K562 (cell line): Measurements from ENCODE around the gene TENM4.

ENCODE experiments used
- BMI1 ChIP-seq: fragments of 150-350 bp; IDR thresholded peaks from 2 replicates; pipeline ENCODE4 v1.6.1; 2014; ENCODE audit warnings: low read length
- CBX1 ChIP-seq: sonication (generic); IDR thresholded peaks from 2 replicates; pipeline ENCODE4 v1.6.1; 2016; ENCODE audit warnings: antibody characterized with exemption, low read depth, mild to moderate bottlenecking
- CHD1 ChIP-seq: fragments of 200-600 bp; sonication (generic); IDR thresholded peaks from one replicate; pipeline ENCODE4 v1.6.1; 2012; ENCODE audit warnings: mild to moderate bottlenecking, moderate library complexity, low read length, inconsistent platforms
- CHD2 ChIP-seq: IDR thresholded peaks from 2 replicates; pipeline ENCODE4 v1.6.1; 2011; ENCODE audit warnings: low read depth, low read length
- EHMT2 ChIP-seq: fragments of 450-650 bp; IDR thresholded peaks from 2 replicates; pipeline ENCODE4 v1.6.1; 2018; ENCODE audit warnings: antibody characterized with exemption
- EP300 ChIP-seq: IDR thresholded peaks from 2 replicates; pipeline ENCODE4 v1.6.1; 2012; ENCODE audit warnings: low read length, improper control_type of control experiment
- RAD21 ChIP-seq, 2 experiments: fragments of 250-450 bp in 1 of 2; fragments of 450-650 bp in 1 of 2; sonication (Bioruptor Pico) in 1 of 2; formaldehyde crosslinking in 1 of 2; IDR thresholded peaks in 1 of 2; conservative IDR thresholded peaks in 1 of 2; 2 replicates each; pipeline versions ENCODE4 v1.4.0 to v1.8.0; 2020 to 2022; ENCODE audit warnings: mild to moderate bottlenecking in 2 of 2, moderate library complexity in 1 of 2
- SMARCE1 ChIP-seq: fragments of 450-650 bp; IDR thresholded peaks from 2 replicates; pipeline ENCODE4 v1.7.1; 2016; ENCODE audit warnings: mild to moderate bottlenecking
- TF ChIP-seq, protein P1 (sequence below), 3 experiments: IDR thresholded peaks in 2 of 3; conservative IDR thresholded peaks in 1 of 3; 2 replicates each; pipeline ENCODE4 v1.5.1; 2011 to 2012; ENCODE audit warnings: low read length in 3 of 3, mild to moderate bottlenecking in 3 of 3, control low read depth in 2 of 3, improper control_type of control experiment in 1 of 3, inconsistent platforms in 1 of 3, low read depth in 1 of 3, mixed read lengths in 1 of 3, moderate library complexity in 1 of 3; ENCODE audit not compliant: insufficient read depth in 2 of 3
- TF ChIP-seq, protein P2 (sequence below): fragments of 250-450 bp; sonication (Bioruptor Pico); IDR thresholded peaks from 2 replicates; pipeline ENCODE4 v1.8.0; 2022; ENCODE audit warnings: inconsistent platforms, mild to moderate bottlenecking, moderate library complexity, borderline replicate concordance

DNA sequence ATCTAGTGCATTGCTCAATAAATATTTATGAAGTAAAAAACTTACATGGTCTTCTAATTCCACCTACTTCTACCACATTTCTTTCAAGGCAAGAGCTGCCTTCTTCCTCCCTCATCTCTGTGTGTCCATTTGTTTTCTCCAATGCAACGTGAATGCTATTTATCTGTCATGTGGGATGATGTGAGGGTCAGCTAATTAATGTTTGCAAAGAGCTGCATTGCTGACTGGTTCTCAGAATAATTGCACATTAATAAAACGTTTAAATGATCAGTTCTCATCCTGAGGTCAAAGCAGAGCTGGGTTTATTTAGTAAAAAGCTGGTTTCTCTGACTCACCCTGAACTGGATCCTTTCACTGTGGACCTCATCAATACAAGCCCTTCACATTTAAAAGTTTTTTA is 8.7 kb downstream of the TENM4 start:
- TF ChIP-seq CHD1, result no peak
- no peak for TF ChIP-seq BMI1
- TF ChIP-seq SMARCE1, result no peak
- no peak for TF ChIP-seq CBX1
- TF ChIP-seq CHD2, result no peak
- TF ChIP-seq, protein P1, sequence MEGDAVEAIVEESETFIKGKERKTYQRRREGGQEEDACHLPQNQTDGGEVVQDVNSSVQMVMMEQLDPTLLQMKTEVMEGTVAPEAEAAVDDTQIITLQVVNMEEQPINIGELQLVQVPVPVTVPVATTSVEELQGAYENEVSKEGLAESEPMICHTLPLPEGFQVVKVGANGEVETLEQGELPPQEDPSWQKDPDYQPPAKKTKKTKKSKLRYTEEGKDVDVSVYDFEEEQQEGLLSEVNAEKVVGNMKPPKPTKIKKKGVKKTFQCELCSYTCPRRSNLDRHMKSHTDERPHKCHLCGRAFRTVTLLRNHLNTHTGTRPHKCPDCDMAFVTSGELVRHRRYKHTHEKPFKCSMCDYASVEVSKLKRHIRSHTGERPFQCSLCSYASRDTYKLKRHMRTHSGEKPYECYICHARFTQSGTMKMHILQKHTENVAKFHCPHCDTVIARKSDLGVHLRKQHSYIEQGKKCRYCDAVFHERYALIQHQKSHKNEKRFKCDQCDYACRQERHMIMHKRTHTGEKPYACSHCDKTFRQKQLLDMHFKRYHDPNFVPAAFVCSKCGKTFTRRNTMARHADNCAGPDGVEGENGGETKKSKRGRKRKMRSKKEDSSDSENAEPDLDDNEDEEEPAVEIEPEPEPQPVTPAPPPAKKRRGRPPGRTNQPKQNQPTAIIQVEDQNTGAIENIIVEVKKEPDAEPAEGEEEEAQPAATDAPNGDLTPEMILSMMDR (IDR thresholded peaks at IDR 0.05 in 2 of 3, conservative IDR thresholded peaks at IDR 0.05 in 1 of 3; ENCODE audit: insufficient read depth in 2 of 3, low read depth in 1 of 3, low read length in 3 of 3), result no peak
- TF ChIP-seq, protein P2, sequence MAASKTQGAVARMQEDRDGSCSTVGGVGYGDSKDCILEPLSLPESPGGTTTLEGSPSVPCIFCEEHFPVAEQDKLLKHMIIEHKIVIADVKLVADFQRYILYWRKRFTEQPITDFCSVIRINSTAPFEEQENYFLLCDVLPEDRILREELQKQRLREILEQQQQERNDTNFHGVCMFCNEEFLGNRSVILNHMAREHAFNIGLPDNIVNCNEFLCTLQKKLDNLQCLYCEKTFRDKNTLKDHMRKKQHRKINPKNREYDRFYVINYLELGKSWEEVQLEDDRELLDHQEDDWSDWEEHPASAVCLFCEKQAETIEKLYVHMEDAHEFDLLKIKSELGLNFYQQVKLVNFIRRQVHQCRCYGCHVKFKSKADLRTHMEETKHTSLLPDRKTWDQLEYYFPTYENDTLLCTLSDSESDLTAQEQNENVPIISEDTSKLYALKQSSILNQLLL (CRISPR knock-in tag), result no peak
- TF ChIP-seq RAD21 (CRISPR knock-in tag; conservative IDR thresholded peaks at IDR 0.05 in 1 of 2, IDR thresholded peaks at IDR 0.05 in 1 of 2), result no peak
- TF ChIP-seq EHMT2, result no peak
- TF ChIP-seq EP300, result no peak
